ENCODE results near the gene GPC6.

- TF ChIP-seq CTCF (IDR thresholded peaks at IDR 0.05; ENCODE audit: low read length): no peak
- no peak for TF ChIP-seq EZH2 (IDR thresholded peaks at IDR 0.05; ENCODE audit: borderline replicate concordance, low read length)
Observed at GRCh38 chr13:94268661-94269060, 1042.1 kb downstream of the GPC6 start.

All from OCI-LY1 (cell line).